GM21619 (cell line): ENCODE measurements around the gene PIGX.

Experiments
- ATAC-seq: cut with Tn5 transposase; IDR thresholded peaks from one replicate; pipeline ENCODE4 v1.9.1; 2021; ENCODE audit not compliant: unreplicated experiment

The PIGX gene

DNA sequence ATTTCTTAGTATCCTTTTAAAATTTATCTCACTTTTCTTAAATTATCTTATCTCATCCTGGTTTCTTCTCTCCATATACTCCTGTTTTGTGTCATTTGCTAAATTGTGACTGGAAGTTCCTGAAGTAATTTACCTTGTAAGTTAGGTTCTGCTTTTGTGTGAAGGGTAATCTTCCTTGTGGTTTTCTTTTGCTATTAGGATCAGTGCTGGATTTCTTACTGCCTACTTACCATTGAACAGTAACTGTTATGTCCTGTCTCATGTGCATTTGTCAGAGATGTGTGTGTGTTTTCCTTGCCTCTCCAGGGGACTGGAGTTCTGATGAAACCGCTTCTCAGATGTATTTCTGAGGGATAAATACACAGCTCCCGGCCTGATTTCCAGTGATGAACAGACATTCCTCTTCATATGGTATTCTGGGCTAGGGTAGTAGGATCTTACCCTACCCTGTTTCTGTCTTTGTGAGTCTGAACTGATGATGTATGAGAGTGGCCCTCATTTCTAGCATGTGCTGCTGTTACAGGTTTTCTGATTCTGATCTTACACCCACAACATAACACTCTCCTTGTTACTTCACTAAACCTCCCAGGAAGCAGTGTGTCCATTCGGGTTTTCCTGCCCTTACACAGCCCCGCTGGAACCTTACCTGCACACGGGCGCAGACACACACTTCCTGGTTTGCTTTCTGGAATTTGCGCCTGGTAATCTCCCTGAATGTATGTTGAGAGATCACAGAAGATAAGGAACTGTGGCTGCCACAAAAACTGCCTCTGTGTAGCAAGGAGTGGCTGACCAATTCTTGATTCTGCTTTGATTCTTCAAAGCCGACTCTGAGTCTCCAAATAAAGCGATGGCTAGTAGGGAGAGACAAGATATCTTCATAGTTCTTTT is 42.2 kb downstream of the PIGX start:
- no peak for ATAC-seq

DNA sequence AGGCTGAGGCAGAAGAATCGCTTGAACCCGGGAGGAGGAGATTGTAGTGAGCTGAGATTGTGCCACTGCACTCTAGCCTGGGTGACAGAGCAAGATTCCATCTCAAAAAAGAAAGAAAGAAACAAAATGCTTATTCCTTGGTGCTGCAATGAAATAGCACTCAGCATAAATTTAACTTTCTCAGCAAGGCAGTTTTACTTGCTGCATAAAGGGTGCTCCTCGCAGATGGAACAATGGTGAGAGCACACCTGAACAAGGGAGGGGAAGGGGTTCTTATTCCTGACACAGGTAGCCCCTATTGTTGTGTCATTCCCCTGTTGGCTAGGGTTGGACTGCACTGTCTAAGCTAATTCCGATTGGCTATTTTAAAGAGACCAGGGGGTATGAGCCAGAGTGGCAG is 44.6 kb downstream of the PIGX start:
- ATAC-seq, result no peak

DNA sequence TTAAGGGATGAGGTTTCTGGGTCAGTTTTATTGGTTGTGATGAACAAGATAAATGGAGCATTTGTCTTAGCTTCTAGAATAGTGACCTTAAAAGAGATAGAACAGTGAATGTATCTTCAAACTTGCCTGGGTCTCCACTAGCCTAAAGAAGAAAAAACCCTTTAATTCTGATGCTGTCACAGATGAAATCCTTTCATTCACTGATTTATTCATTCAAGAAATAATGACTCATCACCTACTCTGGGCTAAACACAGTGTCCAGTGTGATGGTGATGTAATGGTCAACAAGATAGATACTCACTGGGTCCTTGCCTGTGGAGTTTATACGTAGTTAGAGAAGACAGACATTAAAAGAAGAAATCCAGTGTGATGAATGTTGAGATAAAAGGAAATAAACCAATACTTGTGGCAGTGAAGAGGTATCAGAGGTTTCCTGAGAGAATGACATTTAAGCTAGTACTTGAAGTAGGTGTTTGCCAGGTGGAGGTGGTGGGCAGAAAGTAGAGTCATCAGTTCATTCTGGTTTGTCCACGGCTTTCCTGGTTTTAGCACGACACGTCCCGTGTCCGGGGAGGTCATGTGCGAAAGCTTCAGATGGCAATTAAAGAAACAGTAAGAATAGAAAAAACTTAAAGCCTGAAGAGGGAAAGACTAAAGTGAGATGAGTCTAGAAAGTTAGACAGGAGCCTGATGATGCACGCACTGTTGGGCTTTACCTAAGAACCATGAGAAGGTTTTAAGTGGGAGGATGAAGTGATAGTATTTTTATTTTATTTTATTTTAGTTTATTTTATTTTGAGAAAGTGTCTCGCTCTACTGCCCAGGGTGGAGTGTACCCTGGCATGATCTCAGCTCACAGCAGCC is 45.9 kb downstream of the PIGX start:
- no peak for ATAC-seq

GRCh38 chr3:196763179-196763578 is 51.0 kb downstream of the PIGX start:
- ATAC-seq, result no peak

GRCh38 chr3:196765454-196765853 is 53.3 kb downstream of the PIGX start:
- no peak for ATAC-seq

DNA sequence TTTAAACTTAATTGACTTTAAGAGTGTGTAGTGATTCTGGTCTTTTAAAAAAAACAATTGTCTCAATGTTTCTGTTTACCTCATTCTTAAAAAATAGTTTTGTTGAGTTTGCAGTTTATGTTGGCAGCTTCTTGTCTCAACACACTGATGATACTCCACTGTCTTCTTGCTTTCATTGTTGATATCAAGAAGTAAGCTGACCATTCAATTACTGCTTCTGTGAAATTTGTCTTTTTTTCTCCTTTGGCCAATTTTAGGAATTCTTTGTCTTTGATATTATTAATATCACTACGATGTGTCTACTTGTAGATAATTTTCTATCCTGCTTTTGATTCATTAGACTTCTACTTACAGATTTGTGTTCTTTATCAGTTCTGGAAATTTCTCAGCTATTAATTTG is 58.9 kb downstream of the PIGX start:
- no peak for ATAC-seq

DNA sequence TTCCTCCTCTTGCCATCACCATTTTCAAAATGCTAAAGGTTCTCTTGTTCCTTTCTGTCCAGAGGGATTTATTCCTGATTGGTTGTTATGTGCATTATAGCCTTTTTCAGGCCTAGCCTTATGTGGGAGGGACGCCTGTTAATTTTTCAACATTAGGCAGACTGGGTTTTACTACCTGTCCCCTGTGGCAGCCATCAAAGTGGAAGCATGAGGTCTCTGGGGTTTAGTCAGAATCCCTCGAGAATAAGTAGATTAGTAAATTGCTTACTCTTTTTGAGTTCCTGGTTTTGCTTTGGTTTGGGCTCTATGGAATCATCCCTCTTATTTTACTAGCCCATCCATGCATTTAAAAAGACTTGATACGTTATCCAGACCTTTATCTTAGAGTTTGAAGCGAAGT is 59.9 kb downstream of the PIGX start:
- no peak for ATAC-seq

DNA sequence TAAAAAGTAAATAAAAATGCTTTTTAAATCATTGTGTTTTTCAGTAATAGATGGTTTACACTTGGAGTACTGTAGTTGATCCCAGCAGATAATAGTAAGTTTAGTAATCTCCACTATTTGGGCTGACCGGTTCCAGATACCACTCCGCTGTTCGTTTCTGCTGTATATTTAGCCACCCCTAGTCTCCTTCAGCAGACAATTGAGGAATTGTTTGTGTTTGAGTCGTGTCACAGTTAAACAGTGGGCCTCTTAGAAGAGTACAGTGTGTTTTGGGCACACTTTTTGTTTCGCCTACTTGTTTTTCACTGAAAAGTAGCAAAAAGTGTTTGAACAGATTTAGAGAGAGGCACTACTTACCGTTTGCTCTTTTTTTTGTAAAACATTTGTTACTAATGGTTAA is 60.7 kb downstream of the PIGX start:
- ATAC-seq, result no peak

DNA sequence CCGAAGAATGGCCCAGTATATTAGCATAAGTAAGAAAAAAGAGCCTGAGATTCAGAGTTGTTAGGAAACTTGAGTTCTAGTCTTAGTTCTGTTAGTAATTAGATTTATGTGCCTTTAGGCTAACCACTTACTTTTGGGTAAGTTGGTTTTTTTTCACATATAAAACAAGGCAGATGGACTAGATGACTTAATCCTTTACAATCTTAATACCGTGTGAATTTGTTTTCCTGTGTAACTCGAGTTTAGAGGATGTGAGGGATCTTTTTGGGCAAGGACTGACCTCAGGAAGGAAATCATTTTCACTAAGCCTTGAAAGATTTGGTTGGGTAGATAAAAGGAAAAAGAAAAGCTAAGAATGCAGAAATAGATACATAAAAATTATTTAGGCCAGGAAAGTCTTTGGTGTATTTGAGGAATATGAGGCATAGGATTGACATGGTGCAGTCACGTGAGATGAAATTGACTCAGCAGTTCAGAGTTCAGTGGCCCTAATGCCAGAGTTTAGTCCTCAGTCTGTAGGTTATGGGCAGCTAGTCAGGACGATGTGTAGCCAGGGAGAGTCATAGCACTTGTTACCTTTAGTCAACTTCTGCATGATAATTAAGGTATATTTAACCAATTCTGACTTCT is 62.1 kb downstream of the PIGX start:
- ATAC-seq, result no peak

GRCh38 chr3:196774848-196775422 is 62.8 kb downstream of the PIGX start:
- no peak for ATAC-seq

- ATAC-seq, result no peak
Measured at GRCh38 chr3:196775938-196776337, 63.8 kb downstream of the PIGX start.

GRCh38 chr3:196777836-196778235 is 65.7 kb downstream of the PIGX start:
- ATAC-seq, result no peak

DNA sequence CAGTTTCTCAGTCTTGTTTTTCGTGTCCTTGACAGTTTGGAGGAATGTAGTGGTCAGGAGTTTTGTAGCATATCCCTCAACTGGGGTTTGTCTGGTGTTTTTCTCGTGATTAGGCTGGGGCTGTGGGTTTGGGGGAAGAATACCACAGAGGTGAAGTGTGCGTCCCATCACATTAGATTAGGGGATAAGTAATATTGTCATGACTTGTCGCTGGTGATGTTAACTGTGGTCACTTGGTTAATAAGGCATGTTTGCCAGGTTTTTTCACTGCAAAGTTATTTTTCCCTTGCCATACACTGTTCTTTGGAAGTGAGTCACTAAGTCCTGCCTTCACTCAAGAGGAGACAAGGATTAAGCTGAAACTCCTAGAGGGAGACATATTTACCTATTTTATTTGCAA is 66.6 kb downstream of the PIGX start:
- no peak for ATAC-seq

- no peak for ATAC-seq
Measured at GRCh38 chr3:196782511-196782910, 70.3 kb downstream of the PIGX start.
